GM21447 (cell line): ENCODE data around the gene ASB2.

Source experiments
- ATAC-seq: cut with Tn5 transposase; IDR thresholded peaks from one replicate; pipeline ENCODE4 v1.9.1; 2021; ENCODE audit not compliant: unreplicated experiment

Gene ASB2

DNA sequence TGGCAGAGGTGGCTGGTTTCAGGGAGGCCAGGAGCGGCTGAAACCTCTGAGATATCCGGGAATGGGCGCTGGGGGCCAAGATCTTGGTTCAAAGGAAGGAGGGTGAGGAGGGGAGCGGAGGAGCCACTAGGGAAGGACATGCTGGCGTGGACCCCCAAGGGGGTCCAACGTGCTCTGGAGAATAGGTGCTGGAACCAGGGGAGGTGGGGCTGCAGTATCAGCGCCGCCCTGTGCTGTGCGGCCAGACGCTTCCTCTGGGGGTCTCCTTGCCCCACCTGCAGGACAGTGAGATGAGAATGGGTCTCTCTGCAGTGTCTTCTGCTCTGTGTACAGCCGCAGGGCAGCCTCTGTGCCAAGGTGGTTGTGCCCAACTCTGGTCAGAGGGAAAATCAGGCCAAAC lies 46.7 kb downstream of the ASB2 start:
- ATAC-seq, result no peak

DNA sequence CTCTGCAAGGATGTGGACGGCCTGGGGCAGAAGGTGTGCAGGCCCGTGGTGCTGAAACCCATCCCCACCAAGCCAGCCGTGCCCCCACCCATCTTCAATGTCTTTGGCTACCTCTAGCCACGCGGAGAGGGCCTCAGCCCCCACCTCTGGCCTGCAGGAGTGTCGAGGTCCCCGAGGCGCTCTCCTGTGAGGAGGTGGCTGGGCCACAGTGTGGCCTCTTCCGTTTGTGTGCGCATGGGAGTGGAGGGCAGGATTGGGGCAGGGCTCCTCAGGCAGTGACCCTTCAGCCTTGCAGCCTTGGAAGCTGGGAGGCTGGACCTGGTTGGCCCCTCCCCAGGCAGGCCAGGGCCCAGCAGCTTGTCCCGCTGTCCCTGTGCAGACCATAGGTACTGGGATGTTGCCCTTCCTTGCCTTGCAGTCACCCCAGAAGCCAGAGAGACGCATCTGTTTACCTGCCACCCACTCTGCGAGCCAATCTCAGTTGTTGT lies 47.3 kb downstream of the ASB2 start:
- no peak for ATAC-seq

DNA sequence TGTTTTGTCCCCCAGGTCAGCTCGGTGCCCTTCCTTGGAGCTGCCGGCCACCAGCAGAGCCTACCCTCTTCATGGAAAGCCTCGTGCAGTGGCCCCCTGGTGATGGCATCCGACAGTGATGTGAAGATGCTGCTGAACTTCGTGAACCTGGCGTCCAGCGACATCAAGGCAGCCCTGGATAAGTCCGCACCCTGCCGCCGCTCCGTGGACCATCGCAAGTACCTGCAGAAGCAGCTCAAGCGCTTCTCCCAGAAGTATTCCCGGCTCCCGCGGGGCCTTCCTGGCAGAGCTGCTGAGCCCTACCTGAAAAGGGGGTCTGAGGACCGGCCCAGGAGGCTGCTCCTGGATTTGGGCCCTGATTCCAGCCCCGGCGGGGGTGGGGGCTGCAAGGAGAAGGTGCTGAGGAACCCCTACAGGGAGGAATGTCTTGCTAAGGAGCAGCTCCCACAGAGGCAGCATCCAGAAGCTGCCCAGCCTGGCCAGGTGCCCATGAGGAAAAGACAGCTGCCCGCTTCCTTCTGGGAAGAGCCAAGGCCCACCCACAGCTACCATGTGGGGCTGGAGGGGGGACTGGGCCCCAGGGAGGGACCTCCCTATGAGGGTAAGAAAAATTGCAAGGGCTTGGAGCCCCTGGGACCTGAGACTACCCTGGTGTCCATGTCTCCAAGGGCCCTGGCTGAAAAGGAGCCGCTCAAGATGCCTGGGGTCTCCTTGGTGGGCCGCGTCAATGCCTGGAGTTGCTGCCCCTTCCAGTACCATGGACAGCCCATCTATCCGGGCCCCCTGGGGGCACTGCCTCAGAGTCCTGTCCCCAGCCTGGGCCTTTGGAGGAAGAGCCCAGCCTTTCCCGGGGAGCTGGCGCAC lies 48.0 kb downstream of the ASB2 start:
- no peak for ATAC-seq

DNA sequence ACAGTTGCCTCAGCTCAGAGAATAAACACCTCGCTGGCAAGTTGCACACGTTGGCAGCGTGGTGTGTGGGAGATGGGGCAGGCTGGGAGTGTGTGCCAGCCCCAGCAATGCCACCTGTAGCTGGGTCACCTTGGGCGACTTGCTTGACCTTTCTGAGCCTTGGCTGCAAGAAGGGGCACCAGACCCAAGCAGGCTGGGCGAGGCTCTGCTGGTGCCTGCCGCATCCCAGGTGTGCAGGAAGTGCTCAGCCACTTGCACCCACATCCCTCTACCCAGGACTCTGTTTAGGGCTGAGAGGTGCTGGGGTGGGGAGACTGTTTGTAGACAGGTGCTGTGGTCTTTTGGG lies 48.6 kb downstream of the ASB2 start:
- ATAC-seq, result no peak

DNA sequence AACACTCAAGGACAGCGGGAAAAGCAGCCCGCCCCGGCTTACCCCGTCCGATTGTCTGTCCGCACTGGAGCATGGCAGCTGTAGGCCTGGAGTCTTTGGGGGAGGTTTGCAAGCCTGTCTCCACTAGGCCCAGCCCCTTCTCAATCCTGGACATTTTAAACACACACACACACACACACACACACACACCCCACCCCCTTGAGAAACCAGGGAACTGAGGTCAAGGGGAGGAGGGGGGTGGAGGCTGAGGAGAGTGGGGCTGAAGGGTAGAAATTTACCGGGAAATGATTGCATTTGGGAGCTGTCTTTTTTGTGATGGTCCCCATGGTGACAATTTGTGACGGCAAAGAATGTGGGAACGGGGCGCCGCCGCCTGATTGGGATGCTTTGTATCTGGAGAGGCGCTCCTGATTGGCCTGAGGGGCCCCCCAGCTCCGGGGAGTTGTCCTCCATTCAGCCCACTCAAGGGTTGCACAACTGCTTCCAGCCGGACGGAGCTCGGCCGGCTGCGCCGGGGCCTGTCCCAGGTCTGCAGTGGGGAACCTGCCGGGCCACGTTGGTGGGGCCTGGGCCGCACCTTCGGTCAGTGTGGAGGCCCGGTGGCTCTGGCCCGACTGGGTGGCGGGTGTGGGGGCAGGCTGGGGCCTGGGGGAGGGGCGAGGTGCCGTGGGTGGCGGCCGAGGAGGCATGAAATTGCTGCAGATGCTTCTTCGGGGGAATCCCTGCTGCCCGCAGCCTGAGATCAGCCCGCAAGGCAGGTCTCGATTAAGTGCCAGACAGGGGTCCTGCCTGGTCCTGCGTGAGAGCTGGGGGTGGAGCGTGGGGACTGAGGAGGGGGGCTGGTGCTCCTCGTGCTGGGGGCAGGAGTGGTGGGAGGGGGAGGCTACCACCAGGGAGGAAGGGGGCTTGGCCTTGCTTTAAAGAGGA lies 49.2 kb downstream of the ASB2 start, which contains the start of gene FAM181A:
FAM181A (plus strand) TSS at position 472 of the 927 bp plus-strand sequence. CDS start 942 bp downstream, outside the sequence.
- no peak for ATAC-seq

DNA sequence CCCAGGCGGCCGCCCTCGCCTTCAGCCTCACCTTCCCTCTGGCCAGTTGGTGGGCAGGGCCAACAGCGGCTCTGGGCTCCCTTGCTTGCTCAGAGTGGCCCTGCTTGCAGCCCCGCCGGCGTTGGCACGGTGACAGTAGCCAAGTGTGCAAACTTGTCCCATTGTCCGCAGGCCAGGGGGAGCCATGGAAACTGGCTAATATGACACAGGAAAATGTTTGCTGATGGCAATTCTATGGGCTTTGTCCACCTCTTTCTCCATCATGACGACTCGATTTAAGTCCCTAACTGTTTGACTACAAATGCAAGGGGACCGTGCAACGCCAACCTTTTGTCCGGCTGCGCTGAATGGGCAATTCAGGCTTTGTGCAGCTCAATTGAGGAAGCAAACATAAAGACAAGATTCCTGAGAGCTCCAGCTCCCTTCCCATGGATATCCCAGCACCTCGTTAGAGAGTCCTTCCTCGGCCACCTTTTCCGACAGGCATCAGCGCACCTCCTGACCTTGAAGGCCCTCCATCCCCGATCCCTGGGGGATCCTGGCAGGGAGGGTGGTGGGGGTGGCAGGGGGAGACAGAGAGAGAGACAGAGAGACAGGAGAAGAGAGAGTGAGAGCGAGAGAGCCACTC lies 50.0 kb downstream of the ASB2 start:
- no peak for ATAC-seq

DNA sequence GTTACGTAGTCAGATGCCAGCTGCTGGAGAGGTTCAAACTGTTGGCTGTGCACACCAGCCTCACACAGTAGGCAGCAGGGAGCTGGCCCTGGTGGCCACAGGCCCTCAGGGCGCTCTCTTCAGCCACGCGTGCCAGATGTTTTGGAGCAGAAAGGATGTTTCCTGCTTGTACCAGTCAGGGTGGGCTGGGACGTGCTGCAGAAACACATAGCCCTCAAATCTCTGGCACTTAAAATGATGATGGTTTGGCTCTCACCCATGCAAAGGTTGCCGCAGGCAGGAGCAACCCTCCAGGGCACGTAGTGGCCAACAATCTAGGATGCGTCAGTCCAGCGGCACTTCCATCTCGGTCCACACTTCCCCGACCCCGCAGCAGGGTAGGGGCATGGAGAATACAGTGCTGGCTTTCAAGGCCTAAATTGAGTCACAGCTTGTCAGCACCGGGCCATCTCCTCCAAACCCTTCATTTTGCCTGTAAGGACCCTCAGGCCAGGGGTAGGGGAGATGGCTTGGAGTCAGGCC lies 50.9 kb downstream of the ASB2 start:
- ATAC-seq, result no peak

DNA sequence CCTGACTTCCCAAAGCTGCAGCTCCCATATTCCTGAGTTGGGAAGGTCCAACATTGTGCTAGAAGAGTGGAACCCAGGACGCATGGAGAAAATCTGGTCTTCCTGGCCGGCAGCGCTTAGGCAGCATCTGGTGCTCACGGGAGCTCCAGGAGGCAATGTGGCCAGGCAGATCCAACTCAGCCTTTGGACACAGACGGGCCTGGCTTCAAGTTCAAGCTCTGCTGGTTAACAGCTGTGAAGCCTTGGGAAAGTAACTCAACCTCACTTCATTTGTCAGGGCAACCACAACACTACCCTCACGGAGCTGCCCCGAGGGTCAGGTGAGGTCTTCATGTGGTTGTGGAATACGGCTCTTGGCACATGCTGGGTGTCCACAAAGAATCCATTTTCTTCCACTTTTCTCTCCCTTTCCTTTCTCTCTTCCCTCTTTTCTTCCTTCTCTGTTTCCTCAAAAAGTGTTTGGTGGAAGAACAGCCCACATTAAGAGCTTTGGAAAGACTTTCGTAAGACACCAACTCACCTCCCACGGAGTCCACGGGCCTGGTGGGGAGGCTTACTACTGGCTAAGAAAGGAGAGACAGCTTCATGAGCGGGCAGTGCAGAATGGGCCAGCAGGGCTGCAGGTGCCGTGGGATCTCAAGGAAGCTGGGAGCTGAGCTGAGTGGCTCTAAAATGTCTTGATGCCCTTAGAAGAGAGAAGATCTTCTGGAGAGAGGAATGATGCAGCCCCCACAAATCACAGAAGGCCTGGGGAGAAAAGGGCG lies 51.6 kb downstream of the ASB2 start:
- ATAC-seq, result no peak

DNA sequence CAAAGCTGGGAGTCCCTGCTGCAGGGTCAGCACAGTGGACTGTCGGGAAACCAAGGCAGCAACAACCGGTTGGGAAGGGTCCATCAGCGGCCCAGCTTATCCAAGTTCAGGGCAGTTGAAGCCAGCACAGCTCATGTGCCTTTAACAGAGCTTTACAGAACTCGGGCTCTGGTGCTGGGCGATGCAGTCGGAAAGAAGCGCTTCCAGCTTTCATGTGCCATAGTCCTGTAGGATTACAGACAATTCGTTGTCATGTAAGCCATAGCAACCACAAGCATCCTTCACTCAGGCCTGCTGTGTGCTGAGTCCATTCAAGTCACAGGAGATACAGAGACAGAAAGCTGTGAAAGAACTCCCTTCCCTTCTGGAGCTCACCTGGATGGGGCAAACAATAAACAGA lies 52.7 kb downstream of the ASB2 start:
- no peak for ATAC-seq

DNA sequence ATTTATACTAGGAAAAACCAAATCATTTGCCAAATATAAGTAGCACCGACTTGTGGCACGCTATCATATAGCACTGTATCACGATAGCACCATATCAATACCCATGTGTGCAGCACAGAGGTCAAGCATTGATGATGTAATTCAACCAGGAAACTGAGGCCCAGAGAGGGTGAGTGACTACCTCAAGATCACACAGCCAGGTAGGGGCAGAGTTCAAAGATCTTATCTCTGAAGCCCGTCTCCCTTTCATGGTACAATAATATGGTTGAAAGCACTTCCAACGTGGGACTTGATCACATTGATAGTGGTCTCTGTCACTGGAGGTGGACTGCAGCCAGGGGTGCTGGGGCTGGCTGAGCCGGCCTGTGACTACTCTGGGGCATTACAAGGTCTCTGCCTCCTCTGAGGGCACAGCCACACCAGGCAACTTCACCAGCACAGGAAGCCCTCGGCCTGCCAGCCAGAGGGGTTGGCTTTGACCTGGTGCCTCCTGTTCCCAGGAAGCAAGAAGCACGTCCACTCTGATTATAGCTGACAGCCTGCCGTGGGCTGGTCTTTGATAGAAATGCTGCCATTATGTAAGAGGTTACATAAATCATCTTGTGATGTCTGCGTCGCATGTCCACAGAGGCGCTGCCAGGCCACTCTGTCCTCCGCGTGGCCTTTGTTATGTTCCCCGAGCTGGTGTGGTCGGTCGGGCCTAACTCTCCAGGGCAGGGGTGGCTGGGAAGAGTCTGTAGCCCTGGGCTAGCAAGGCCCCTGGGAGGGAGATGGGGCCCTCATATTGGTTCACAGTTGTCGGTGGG lies 55.2 kb downstream of the ASB2 start:
- ATAC-seq, result no peak

DNA sequence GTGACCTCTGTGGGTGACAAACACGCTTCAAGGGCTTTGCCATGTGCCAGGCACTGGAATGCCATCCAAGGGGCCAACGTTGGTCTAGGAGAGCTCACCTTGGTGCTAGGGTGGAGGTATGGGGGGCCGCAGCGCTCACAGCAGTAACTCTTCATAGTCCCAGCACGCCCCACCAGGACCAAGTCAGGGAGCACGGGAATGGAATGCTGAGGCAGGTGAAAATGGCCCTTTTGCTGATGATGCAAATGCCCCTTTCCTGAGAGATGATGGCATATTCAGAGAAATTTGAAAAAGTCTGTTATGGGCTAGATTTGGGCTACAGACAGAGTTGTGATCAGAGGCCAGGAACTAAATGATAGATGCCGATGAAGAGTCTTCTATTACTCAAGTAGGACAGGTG lies 59.2 kb downstream of the ASB2 start:
- ATAC-seq, result no peak

DNA sequence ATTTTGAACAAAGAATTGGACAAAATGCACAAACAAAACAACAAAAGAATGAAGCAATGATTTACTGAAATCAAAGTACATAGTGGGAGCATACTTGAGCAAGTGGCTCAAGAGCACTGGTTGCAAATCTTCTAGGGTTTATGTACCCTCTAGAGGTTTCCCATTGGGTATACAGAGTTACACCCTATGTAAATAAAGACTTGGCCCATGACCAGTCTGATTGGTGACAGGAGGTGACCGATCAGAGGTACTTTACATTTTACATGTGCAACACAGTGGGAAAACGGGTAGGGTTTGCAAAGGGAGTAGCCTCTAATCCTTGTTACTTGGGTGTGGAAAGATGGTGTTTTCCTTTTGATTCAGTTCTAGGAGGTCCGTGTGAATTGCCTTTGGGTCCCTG lies 59.9 kb downstream of the ASB2 start:
- no peak for ATAC-seq

DNA sequence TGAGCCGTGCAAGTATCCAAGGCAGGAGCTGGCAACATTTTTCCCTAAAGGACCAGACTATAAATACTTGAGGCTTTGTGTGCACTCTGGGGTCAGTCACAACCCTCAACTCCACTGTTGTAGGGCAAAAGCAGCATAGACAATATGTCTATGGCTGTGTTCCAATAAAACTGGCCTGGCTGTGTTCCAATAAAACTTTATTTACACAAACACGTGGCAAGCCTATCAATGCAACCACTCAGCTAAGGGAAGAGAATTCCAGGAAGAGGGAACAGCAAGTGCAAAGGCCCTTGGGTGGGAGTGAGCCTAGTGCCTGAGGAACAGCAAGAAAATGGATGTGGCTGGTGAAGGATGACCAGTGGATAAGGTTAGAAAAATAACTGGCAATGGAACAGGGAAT lies 60.6 kb downstream of the ASB2 start:
- no peak for ATAC-seq

DNA sequence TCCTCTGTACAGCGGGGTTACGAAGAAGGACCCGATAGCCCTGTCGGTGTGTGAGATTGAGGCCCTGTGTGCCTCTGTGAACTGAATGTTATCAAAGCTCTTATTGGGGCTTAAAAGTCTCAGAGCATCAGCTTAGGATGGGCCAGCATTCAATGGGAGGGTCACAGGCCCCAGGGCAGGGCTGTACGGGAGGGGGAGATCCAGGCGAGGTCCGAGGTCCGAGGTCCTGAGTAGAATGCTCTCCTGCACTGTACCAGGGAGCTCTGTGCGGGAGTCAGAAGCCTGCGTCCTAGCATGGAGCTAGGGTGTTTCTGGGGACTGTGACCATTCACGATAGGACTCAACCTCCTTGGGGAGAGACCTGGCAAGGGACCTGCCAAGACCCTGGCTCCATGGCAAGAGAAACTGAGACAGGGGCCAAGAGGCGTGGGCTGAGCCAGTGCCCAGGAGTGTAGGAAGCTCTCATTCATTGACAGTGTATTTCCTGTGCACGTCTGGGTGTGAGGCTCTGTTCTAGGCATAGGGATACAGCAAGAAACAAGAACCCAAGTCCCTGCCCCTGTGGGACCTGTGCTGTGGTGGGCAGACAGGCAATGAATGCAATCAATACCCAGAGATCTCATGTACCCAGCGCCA lies 61.2 kb downstream of the ASB2 start:
- ATAC-seq, result no peak

DNA sequence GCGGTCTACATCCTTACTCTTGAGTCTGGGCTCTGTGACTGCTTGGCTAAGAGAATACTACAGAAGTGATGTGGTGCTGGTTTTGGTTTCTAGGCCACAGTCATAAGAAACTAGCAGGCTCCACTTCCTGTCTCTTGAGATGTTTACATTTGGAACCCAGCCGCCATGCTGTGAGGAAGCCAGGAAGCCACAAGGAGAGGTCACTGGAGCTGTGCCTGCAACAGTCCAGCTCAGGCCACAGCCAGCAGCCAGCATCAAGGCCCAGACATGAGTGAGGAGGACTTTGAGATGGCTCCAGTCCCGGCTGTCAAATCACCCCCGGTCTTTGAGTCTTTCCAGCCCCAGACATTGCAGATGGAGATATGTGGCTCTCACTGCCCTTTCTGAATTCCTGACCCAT lies 62.1 kb downstream of the ASB2 start:
- ATAC-seq, result no peak

DNA sequence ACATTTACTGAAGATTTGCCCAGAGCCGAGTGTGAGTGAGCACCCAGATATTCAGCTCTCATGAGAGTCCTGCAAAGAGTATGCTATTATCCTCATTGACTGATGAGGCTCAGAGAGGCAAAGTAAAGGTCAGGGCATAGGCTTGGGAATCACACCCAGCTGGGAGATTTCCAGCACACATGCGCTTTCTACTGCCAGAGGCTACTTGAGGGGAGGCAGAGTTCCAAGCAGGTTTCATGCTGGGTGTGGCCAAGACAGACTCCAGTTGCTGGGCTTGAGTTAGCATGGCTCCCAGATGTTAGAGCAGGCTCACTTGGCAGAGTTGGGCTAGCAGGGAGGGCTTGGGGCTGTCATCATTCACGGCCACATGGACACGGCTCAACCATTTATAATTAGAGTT lies 63.6 kb downstream of the ASB2 start:
- no peak for ATAC-seq

DNA sequence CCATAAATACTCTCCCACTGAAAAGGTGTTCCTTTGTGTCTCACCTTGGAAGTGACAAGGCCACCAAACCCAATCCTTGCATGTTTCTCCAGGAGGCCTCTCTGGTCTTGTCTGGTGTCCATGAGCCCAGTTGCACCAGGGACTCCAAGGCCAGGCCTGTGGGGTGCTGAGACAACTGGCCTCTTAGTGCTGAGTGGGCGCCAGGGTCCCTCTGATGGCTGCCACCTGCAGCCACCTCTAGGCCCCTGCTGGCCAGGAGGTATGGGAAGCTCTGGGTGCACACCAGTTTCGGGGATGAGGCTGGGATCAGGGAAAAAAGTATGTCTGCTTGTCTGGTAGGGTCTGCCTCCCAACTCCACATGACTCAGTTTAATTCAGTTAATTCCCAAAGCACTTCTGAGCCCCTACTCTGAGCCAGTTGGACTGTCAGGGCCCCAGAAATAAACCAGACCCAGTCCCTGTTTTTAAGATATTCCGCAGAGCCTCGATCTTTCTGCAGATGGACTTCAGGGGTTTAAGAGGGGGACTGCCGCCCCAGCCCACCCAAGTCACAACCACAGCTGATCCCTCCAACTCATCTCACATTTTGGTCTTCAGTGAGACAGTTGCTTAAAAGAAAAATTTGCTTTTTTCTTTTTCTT lies 64.3 kb downstream of the ASB2 start:
- ATAC-seq, result no peak

DNA sequence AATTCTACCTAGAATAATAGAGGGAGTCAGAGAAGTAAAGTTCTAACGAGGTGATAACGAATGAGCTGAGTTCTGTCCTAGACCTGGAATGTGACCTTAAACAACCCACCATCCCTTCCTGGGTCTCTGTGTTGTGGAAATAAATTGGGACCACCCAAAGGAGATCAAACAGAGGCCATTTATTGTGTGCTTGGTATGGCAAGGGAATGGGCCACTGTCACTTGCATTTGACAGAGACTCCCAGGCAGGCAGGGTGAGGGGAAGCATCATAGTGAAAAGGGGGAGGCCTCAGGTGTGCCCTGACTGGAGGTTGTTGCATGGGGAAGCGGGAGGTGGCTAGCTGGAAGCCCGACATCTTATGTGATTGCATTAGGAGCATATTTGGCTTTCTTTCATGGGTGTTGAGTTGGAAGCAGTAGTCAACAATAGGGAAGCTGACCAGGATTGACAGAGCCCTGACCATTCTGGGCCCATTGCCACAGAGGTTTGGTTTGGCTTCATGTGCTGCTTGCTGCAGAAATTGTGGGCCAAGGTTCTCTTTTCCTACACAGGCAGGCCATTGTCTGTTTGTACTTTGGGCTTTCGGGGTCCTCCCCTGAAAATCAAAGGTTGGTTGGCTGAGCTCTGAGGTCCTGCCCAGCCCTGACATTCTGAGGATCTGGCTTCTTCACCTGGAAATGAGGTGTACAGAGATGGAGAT lies 66.8 kb downstream of the ASB2 start:
- no peak for ATAC-seq
